ENCODE data around the gene DCXR.

DCXR gene

GRCh38 chr17:82021107-82021899, 16.2 kb downstream of the DCXR start:
- no peak for FAIRE-seq

- FAIRE-seq: no peak
Measured at GRCh38 chr17:82020572-82021106, 16.9 kb downstream of the DCXR start.

GRCh38 chr17:82019690-82020571, 17.6 kb downstream of the DCXR start:
- no peak for FAIRE-seq

- no peak for FAIRE-seq
Measured at GRCh38 chr17:82018989-82019689, 18.4 kb downstream of the DCXR start.

- no peak for FAIRE-seq
Measured at GRCh38 chr17:82018152-82018988, 19.1 kb downstream of the DCXR start.

GRCh38 chr17:82017612-82018151, 19.8 kb downstream of the DCXR start:
- FAIRE-seq: no peak

- FAIRE-seq: no peak
Measured at GRCh38 chr17:82016875-82017459, 20.5 kb downstream of the DCXR start.

GRCh38 chr17:82016061-82016874, 21.2 kb downstream of the DCXR start:
- FAIRE-seq: no peak

- no peak for FAIRE-seq
Measured at GRCh38 chr17:82015311-82015971, 22.1 kb downstream of the DCXR start.

- no peak for FAIRE-seq
Measured at GRCh38 chr17:82014971-82015310, 22.6 kb downstream of the DCXR start.

- no peak for FAIRE-seq
Measured at GRCh38 chr17:82014432-82014831, 23.1 kb downstream of the DCXR start.

- FAIRE-seq: no peak
Measured at GRCh38 chr17:82013772-82014321, 23.6 kb downstream of the DCXR start.

GRCh38 chr17:82013341-82013740, 24.2 kb downstream of the DCXR start:
- no peak for FAIRE-seq

- no peak for FAIRE-seq
Measured at GRCh38 chr17:82012640-82013295, 24.7 kb downstream of the DCXR start.

- no peak for FAIRE-seq
Measured at GRCh38 chr17:82012261-82012639, 25.2 kb downstream of the DCXR start.

- no peak for FAIRE-seq
Measured at GRCh38 chr17:82011617-82012187, 25.8 kb downstream of the DCXR start.

- no peak for FAIRE-seq
Measured at GRCh38 chr17:82010575-82011525, 26.6 kb downstream of the DCXR start.

GRCh38 chr17:82009413-82009812, 28.1 kb downstream of the DCXR start:
- no peak for FAIRE-seq
